NCI-H146 treated with DMSO at 0.1 percent for 48 hours (cell line): ENCODE measurements around the gene PLXDC2.
A peak's percentile ranks its signal among the peaks of the same experiment; 100 is the strongest.

Experiments used
- DNase-seq: peaks from one replicate; lab custom pipeline; 2025; ENCODE audit not compliant: unreplicated experiment; lab: John Stamatoyannopoulos, UW

PLXDC2 gene

DNA sequence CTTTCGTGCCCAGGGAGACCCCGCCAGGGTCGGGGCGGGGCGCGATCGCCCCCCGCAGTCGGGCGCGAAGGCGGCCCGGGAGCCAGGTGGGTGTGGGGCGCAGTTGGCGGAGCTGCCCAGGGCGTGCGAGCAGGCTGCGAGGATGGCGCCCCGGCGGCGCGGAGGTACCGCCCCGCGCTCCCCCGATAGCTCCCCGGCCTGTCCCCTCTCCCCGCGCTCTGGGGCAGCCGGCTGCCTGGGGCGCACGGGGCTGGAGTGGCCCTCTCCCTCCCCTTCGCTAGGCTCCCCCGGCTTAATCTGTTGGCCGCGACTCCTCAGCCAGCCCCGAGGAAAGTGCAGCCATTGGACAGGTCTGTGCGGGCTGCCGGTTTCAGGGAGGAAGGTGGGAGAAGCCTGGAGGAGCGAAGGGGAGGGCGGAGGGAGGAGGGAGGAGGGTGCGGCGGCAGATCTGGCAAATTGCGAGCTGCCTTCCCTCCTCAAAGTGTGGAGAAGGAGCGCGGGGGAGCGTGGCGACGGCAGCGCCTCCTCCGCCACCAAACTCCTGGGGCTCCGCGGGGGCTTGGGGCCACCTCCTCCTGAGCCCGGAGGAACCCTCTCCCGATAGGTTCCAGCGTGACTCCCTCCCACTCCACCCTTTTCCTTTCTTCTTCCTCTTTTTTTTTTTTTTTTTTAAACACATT is 361 bp upstream of the PLXDC2 start:
- DNase-seq = peak; percentile 40

GRCh38 chr10:19817231-19817933 is 1.1 kb downstream of the PLXDC2 start:
- DNase-seq = peak; percentile 32

GRCh38 chr10:19818876-19819275 is 2.6 kb downstream of the PLXDC2 start:
- no peak for DNase-seq

DNA sequence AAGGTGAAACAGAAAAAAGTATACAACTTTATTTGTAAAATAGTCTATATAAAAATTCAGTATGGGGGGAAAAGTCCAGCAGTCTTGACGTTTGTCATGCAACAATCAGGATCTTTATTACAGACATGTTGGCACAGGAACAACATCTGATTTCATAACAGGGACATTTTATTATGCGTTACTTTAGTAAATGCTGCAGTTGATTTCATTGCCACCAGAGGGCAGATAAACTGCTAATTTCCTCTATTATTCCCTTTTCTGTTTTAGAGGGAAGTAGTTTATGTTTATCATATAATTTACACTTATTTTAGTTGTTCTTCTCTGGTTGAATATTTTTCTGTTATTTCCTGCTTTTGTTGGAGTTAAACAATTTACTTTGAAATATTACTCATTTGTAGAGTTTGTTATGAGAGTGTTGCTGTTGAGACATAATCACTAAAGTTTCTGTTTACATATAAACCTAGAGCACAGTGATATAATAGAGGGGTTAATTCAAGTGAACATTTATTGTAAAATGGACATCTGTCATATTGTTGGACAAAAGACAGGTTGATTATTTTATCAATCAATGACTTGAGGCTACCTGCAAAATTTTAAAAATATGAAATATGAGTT is 3.3 kb downstream of the PLXDC2 start:
- peak; percentile 28 for DNase-seq

- no peak for DNase-seq
Measured at GRCh38 chr10:19824381-19825342, 8.4 kb downstream of the PLXDC2 start.

GRCh38 chr10:19825700-19826099 is 9.5 kb downstream of the PLXDC2 start:
- no peak for DNase-seq

- DNase-seq = no peak
Measured at GRCh38 chr10:19826712-19827111, 10.5 kb downstream of the PLXDC2 start.

DNA sequence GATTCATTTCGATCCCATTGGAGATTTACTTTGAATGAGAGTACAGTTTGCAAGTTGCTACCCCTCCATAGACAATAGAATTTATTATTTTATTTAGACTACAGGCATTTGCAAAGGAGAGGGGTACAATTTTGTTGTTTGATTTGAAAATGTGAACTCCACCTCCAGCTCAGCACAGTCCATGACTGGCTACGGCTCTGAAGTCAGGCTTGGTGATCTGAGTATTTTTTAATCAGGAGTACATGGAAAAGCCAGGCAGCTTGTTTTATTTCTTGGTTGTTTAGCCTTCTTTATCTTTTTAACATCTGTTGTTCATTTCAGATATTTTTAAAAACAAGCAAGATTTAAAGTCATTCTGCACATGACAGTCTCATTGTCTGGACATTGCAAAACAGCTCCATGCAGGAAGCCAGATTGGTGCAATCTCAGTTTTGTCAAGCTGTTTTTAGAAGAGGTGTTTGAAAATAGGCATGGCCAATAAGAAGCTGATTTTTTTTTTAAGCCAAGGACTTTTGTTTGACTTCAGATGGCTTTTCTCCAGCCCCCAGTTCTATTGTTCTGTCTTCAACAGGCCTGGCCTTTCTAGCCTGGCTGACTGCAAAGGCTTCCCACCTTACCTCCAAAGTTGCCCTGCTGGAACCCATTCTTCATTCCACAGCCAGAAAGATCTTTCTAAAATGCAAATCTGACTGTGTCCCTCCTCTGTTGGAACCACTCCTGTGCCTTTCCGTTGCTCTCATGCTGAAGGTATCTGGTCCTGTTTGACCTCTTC is 12.2 kb downstream of the PLXDC2 start:
- DNase-seq = no peak

DNA sequence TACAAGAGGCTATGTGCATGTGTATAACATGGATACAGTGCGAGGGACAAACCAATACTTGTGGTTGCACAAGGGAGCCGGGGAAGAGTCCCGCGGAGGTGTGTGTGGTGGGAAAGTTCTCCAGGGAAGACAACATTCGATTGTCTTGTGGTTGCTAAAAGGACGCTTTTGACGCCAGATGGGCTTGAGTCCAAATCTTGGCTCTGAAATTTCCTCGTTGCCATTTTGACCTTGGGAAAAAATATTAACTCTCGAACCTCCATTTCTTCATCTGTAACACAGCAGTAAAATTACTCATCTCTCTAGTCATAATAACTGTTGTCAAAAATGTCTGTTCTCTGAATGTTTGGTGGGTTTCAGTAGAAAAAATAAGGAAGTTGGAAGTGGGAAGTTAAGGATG is 16.5 kb downstream of the PLXDC2 start:
- DNase-seq = no peak

DNA sequence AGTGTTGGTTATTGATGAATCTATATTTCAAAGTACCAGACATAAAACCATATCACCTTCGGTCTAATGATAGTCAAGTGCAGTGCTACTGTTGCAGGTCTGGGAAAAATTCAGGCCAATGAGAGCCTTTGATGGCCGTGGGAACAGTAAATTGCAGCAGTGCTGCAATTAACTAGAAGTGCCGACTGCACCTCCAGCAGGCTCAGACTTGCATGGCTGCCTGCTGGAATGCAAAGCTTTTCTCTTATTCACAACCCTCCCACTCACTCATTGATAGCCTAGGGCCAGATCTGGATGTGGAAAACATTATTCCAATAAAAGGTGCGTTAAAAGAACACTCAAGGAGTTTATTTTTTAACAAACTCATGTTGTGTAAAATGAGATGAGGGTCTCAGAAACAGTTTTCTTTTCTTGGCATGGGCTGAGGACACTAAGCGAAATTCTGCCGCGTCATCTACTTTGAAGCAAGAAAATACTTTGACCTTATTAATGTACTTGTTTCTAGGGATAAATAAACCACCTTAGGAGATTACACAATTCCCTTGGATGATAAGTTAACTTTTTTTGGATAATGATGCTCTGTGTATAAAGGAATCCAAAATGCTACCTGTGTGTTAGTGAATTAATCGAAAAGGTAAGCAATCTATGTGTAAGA is 17.1 kb downstream of the PLXDC2 start:
- DNase-seq = no peak

- DNase-seq = no peak
Measured at GRCh38 chr10:19835952-19836351, 19.7 kb downstream of the PLXDC2 start.

GRCh38 chr10:19839090-19839489 is 22.9 kb downstream of the PLXDC2 start:
- DNase-seq = no peak

- DNase-seq = no peak
Measured at GRCh38 chr10:19839552-19839951, 23.3 kb downstream of the PLXDC2 start.

DNA sequence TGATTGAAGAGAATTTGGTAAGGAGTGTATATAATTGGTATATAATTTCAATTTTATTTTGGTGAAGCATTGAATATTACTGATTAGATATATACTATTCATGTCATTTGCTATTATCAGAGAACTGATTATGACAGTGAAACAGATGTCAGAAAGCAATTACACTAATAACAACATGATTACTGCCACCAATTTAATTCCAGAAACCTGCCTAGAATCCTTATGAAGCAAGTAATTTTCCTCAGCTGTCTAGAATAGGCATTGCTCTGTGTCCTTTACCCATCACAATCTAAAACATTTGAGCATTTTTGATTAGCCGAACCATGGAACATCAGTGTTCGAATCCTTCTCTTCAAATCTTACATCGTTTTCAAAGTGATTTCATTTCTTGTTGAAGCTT is 24.5 kb downstream of the PLXDC2 start:
- no peak for DNase-seq

DNA sequence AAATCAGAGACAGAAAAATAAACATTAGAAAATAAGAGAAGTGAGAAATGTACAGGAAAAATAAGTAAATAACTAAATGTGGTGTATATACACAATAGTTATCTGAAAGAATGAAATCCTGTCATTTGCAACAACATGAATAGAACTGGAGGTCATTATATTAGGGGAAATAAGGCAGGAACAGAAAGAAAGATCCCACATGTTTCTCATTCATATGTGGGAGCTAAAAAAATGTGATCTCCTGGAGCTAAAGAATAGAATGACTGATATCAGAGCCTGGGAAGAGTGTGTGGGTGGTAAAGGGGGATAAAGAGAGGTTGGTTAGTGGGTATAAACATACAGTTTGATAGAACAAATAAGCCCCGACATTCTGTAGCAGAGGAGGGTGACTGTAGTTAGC is 27.3 kb downstream of the PLXDC2 start:
- DNase-seq = no peak

- no peak for DNase-seq
Measured at GRCh38 chr10:19845503-19846368, 29.5 kb downstream of the PLXDC2 start.

DNA sequence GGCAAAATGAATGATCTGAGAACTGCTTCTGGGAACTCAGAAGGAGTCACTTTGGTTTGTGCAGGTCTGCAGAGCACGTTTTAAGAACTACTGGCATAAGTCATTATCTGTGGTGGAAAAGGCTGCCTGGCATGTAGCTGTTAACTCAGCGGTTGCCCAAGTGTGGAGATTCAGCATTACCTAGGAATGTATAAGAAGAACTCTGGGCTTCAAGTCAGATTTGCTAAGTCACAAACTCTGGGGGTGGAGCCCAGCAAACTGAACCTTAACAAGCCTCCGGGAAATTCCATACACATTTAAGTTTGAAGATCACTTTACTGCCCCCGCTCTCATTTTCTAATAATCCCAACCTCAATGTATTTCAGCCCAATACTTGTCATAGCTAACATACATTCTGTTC is 31.1 kb downstream of the PLXDC2 start:
- no peak for DNase-seq

- DNase-seq = no peak
Measured at GRCh38 chr10:19848226-19848985, 32.2 kb downstream of the PLXDC2 start.
